HG03457 (cell line): Measurements from ENCODE around the gene DENND5B.

ENCODE experiments used
- ATAC-seq: cut with Tn5 transposase; IDR thresholded peaks from one replicate; pipeline ENCODE4 v1.9.1; 2021; ENCODE audit warnings: moderate number of reproducible peaks; ENCODE audit not compliant: unreplicated experiment

DENND5B gene

GRCh38 chr12:31343139-31343538 lies 247.8 kb downstream of the DENND5B start:
- no peak for ATAC-seq

GRCh38 chr12:31342286-31342685 lies 248.7 kb downstream of the DENND5B start:
- ATAC-seq, result no peak

- ATAC-seq, result no peak
These were observed 250.9 kb downstream of the DENND5B start for GRCh38 chr12:31339831-31340622.

GRCh38 chr12:31337952-31338351 lies 253.0 kb downstream of the DENND5B start:
- no peak for ATAC-seq
